IPS DF 4.7 (cell line): ENCODE measurements around the gene VOPP1.

Source experiments
- DNase-seq: peaks from one replicate; pipeline ENCODE4 v3.0.0-alpha.2; 2013; ENCODE audit warnings: low spot score; ENCODE audit errors: extremely low read depth

The VOPP1 gene

GRCh38 chr7:55556031-55556430 lies 16.3 kb downstream of the VOPP1 start:
- DNase-seq: no peak

GRCh38 chr7:55555160-55555559 lies 17.1 kb downstream of the VOPP1 start:
- DNase-seq: no peak

GRCh38 chr7:55554038-55554437 lies 18.3 kb downstream of the VOPP1 start:
- no peak for DNase-seq

GRCh38 chr7:55553024-55553345 lies 19.3 kb downstream of the VOPP1 start:
- DNase-seq: no peak

- DNase-seq: no peak
These were observed 19.8 kb downstream of the VOPP1 start for GRCh38 chr7:55552320-55553023.

GRCh38 chr7:55550841-55551537 lies 21.3 kb downstream of the VOPP1 start:
- no peak for DNase-seq

GRCh38 chr7:55550010-55550663 lies 22.2 kb downstream of the VOPP1 start:
- no peak for DNase-seq

- no peak for DNase-seq
These were observed 22.8 kb downstream of the VOPP1 start for GRCh38 chr7:55549457-55549856.

GRCh38 chr7:55548295-55548731 lies 24.0 kb downstream of the VOPP1 start:
- DNase-seq: no peak

GRCh38 chr7:55546814-55547213 lies 25.5 kb downstream of the VOPP1 start:
- DNase-seq: no peak

- no peak for DNase-seq
These were observed 26.8 kb downstream of the VOPP1 start for GRCh38 chr7:55545496-55545895.

- DNase-seq: no peak
These were observed 32.0 kb downstream of the VOPP1 start for GRCh38 chr7:55540226-55540858.

GRCh38 chr7:55539380-55539779 lies 32.9 kb downstream of the VOPP1 start:
- no peak for DNase-seq

GRCh38 chr7:55538538-55538937 lies 33.8 kb downstream of the VOPP1 start:
- no peak for DNase-seq

GRCh38 chr7:55537458-55537990 lies 34.8 kb downstream of the VOPP1 start:
- DNase-seq: no peak

- DNase-seq: no peak
These were observed 35.5 kb downstream of the VOPP1 start for GRCh38 chr7:55536619-55537457.

- DNase-seq: no peak
These were observed 36.7 kb downstream of the VOPP1 start for GRCh38 chr7:55535617-55536016.

- no peak for DNase-seq
These were observed 37.2 kb downstream of the VOPP1 start for GRCh38 chr7:55534916-55535590.

GRCh38 chr7:55534262-55534915 lies 37.9 kb downstream of the VOPP1 start:
- no peak for DNase-seq

- no peak for DNase-seq
These were observed 38.6 kb downstream of the VOPP1 start for GRCh38 chr7:55533729-55534080.
